Measurements from ENCODE around the gene SLC35E3. TPM values are rescaled to one million over a fixed set of nuclear protein-coding genes. Genes with fewer than 3 reads are reported as not detected.
A peak's percentile ranks its signal among the peaks of the same experiment; 100 is the strongest.
"Not testable (repeated sequence)": the region's sequence is repeated elsewhere in the genome, so short reads cannot be mapped to it uniquely, and the experiment has no call there.

SLC35E3 gene
- total RNA-seq, 1 donor = 5.8 TPM

GRCh38 chr12:68798882-68799234 is 52.9 kb downstream of the SLC35E3 start:
- no peaks in the 10 kb centered on the region for H4K20me1 ChIP-seq (ENCODE audit: insufficient read depth, low read length)
- H2AFZ ChIP-seq (ENCODE audit: low read length) = no peak overlapping the region
- no peak for DNase-seq (ENCODE audit: insufficient read length, low spot score, missing footprints)
- H3K36me3 ChIP-seq (ENCODE audit: insufficient read depth, low read length) = no peaks in the 10 kb centered on the region
- H3K27me3 ChIP-seq (ENCODE audit: insufficient read depth, low read length) = no peaks in the 10 kb centered on the region
- H3K9me3 ChIP-seq (ENCODE audit: low read depth, low read length) = no peaks in the 10 kb centered on the region
- H3K4me3 ChIP-seq (ENCODE audit: insufficient read depth, low read length) = no peak overlapping the region
- H3K4me2 ChIP-seq (ENCODE audit: insufficient read depth, low read length) = no peak overlapping the region
- no peak overlapping the region for H3K27ac ChIP-seq (ENCODE audit: low read depth, low read length)
- H3K79me2 ChIP-seq (ENCODE audit: insufficient read depth, low read length) = no peaks in the 10 kb centered on the region
- TF ChIP-seq CTCF (IDR thresholded peaks at IDR 0.05; ENCODE audit: extremely low read depth, low read depth, low read length) = no peak
- peaks cover 4% of the 10 kb centered on the region for H3K4me1 ChIP-seq (ENCODE audit: insufficient read depth, low read length)

DNA sequence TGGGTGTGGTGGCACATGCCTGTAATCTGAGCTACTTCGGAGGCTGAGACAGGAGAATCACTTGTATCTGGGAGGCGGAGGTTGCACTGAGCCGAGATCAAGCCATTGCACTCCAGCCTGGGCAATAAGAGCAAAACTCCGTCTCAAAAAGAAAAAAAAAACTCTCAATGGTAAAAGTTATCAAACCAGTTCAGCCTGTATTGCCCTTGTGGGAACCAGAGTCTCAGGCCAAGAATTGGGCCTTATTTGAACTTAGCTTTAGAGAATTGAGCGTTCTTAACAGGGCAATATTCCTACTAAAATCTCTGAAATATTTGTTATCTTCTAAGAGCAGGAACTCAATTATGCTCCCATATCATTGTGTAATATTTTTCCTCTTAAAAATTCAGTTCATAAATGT is 54.3 kb downstream of the SLC35E3 start:
- H3K27me3 ChIP-seq (ENCODE audit: insufficient read depth, low read length) = no peaks in the 10 kb centered on the region
- no peaks in the 10 kb centered on the region for H3K36me3 ChIP-seq (ENCODE audit: insufficient read depth, low read length)
- TF ChIP-seq CTCF (IDR thresholded peaks at IDR 0.05; ENCODE audit: extremely low read depth, low read depth, low read length) = no peak
- H3K27ac ChIP-seq (ENCODE audit: low read depth, low read length) = no peak overlapping the region
- no peaks in the 10 kb centered on the region for H3K9me3 ChIP-seq (ENCODE audit: low read depth, low read length)
- H3K4me1 ChIP-seq (ENCODE audit: insufficient read depth, low read length) = no peaks in the 10 kb centered on the region
- no peak for DNase-seq (ENCODE audit: insufficient read length, low spot score, missing footprints)
- H3K79me2 ChIP-seq (ENCODE audit: insufficient read depth, low read length) = no peaks in the 10 kb centered on the region
- H3K4me3 ChIP-seq (ENCODE audit: insufficient read depth, low read length) = no peak overlapping the region
- H4K20me1 ChIP-seq (ENCODE audit: insufficient read depth, low read length) = no peaks in the 10 kb centered on the region
- no peak overlapping the region for H2AFZ ChIP-seq (ENCODE audit: low read length)
- no peak overlapping the region for H3K4me2 ChIP-seq (ENCODE audit: insufficient read depth, low read length)

DNA sequence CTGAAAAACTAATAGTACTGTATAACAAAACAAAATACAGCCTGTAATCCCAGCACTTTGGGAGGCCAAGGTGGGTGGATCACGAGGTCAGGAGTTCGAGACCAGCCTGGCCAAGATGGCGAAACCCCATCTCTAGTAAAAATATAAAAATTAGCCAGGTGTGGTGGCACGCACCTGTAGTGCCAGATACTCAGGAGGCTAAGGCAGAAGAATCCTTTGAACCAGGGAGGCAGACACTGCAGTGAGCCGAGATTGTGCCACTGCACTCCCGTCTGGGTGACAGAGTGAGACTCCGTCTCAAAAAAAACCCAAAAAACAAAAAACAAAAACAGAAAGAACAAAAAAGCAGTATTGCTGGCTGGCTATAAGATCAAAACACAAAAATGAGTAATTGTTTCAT is 55.1 kb downstream of the SLC35E3 start:
- not testable (repeated sequence) for H2AFZ ChIP-seq (ENCODE audit: low read length); H3K79me2 ChIP-seq (ENCODE audit: insufficient read depth, low read length); H4K20me1 ChIP-seq (ENCODE audit: insufficient read depth, low read length); DNase-seq (ENCODE audit: insufficient read length, low spot score, missing footprints); H3K4me3 ChIP-seq (ENCODE audit: insufficient read depth, low read length); H3K4me1 ChIP-seq (ENCODE audit: insufficient read depth, low read length); H3K36me3 ChIP-seq (ENCODE audit: insufficient read depth, low read length); H3K27ac ChIP-seq (ENCODE audit: low read depth, low read length); H3K27me3 ChIP-seq (ENCODE audit: insufficient read depth, low read length); H3K4me2 ChIP-seq (ENCODE audit: insufficient read depth, low read length); H3K9me3 ChIP-seq (ENCODE audit: low read depth, low read length)

GRCh38 chr12:68802372-68802745 is 56.4 kb downstream of the SLC35E3 start:
- not testable (repeated sequence) for H3K4me1 ChIP-seq (ENCODE audit: insufficient read depth, low read length); H3K36me3 ChIP-seq (ENCODE audit: insufficient read depth, low read length); H3K9me3 ChIP-seq (ENCODE audit: low read depth, low read length); H3K4me3 ChIP-seq (ENCODE audit: insufficient read depth, low read length); H3K27ac ChIP-seq (ENCODE audit: low read depth, low read length); DNase-seq (ENCODE audit: insufficient read length, low spot score, missing footprints); H2AFZ ChIP-seq (ENCODE audit: low read length); H3K79me2 ChIP-seq (ENCODE audit: insufficient read depth, low read length); H3K27me3 ChIP-seq (ENCODE audit: insufficient read depth, low read length); H4K20me1 ChIP-seq (ENCODE audit: insufficient read depth, low read length)
- H3K4me2 ChIP-seq (ENCODE audit: insufficient read depth, low read length) = peak overlapping the region; percentile 28

- H3K27ac ChIP-seq (ENCODE audit: low read depth, low read length); H3K79me2 ChIP-seq (ENCODE audit: insufficient read depth, low read length); H3K4me3 ChIP-seq (ENCODE audit: insufficient read depth, low read length); H3K27me3 ChIP-seq (ENCODE audit: insufficient read depth, low read length); DNase-seq (ENCODE audit: insufficient read length, low spot score, missing footprints); H3K4me2 ChIP-seq (ENCODE audit: insufficient read depth, low read length); H3K9me3 ChIP-seq (ENCODE audit: low read depth, low read length); H3K36me3 ChIP-seq (ENCODE audit: insufficient read depth, low read length); H4K20me1 ChIP-seq (ENCODE audit: insufficient read depth, low read length); H3K4me1 ChIP-seq (ENCODE audit: insufficient read depth, low read length); H2AFZ ChIP-seq (ENCODE audit: low read length): not testable (repeated sequence)
These were observed 57.1 kb downstream of the SLC35E3 start for GRCh38 chr12:68802911-68803651.
